ENCODE results near the gene PRPF18. TPM values are rescaled to one million over a fixed set of nuclear protein-coding genes. Genes with fewer than 3 reads are reported as not detected.

Gene PRPF18
- total RNA-seq, 1 donor from 2014 or later = 26.1 TPM

- H3K4me3 Mint-ChIP-seq = no peak overlapping the region
- ChIA-PET CTCF (no interaction called here), POLR2A (no interaction called here)
- H3K9me3 Mint-ChIP-seq = no peaks in the 10 kb centered on the region
- no peak for TF ChIP-seq CTCF (IDR thresholded peaks at IDR 0.05)
- no peak overlapping the region for H3K27ac Mint-ChIP-seq
- peaks cover 9% of the 10 kb centered on the region for H3K4me1 Mint-ChIP-seq
- peaks cover 46% of the 10 kb centered on the region for H3K36me3 Mint-ChIP-seq (ENCODE audit: low read depth)
- no peaks in the 10 kb centered on the region for H3K27me3 Mint-ChIP-seq
- no peak for ATAC-seq (ENCODE audit: low read depth)
- intact Hi-C loops (cut with micrococcal nuclease) = no loop called here
- DNase-seq = no peak
Observed at GRCh38 chr10:13627459-13628310, 40.9 kb downstream of the PRPF18 start.

- ATAC-seq (ENCODE audit: low read depth) = no peak
- H3K4me3 Mint-ChIP-seq = no peak overlapping the region
- H3K36me3 Mint-ChIP-seq (ENCODE audit: low read depth) = peaks cover 52% of the 10 kb centered on the region
- H3K4me1 Mint-ChIP-seq = peaks cover 11% of the 10 kb centered on the region
- H3K9me3 Mint-ChIP-seq = no peaks in the 10 kb centered on the region
- no peak for DNase-seq
- no peak overlapping the region for H3K27ac Mint-ChIP-seq
- ChIA-PET CTCF (no interaction called here), POLR2A (no interaction called here)
- intact Hi-C loops (cut with micrococcal nuclease) = no loop called here
- no peak for TF ChIP-seq CTCF (IDR thresholded peaks at IDR 0.05)
- no peaks in the 10 kb centered on the region for H3K27me3 Mint-ChIP-seq
Observed at GRCh38 chr10:13628661-13629060, 41.9 kb downstream of the PRPF18 start.

GRCh38 chr10:13629116-13629515 lies 42.4 kb downstream of the PRPF18 start:
- CTCF ChIA-PET = no interaction called here
- Mint-ChIP-seq H3K36me3 (ENCODE audit: low read depth) (peaks cover 53% of the 10 kb centered on the region), H3K4me3 (no peak overlapping the region), H3K27me3 (no peaks in the 10 kb centered on the region), H3K27ac (no peak overlapping the region), H3K4me1 (peaks cover 11% of the 10 kb centered on the region), H3K9me3 (no peaks in the 10 kb centered on the region)
- POLR2A ChIA-PET = no interaction called here
- TF ChIP-seq CTCF (IDR thresholded peaks at IDR 0.05) = no peak
- intact Hi-C loops (cut with micrococcal nuclease) = no loop called here
- ATAC-seq (ENCODE audit: low read depth) (no peak), DNase-seq (no peak)

- ATAC-seq (ENCODE audit: low read depth) (no peak), DNase-seq (no peak)
- Mint-ChIP-seq H3K4me3 (no peak overlapping the region), H3K36me3 (ENCODE audit: low read depth) (peaks cover 55% of the 10 kb centered on the region), H3K27me3 (no peaks in the 10 kb centered on the region), H3K4me1 (peaks cover 11% of the 10 kb centered on the region), H3K27ac (no peak overlapping the region), H3K9me3 (no peaks in the 10 kb centered on the region)
- POLR2A ChIA-PET = no interaction called here
- TF ChIP-seq CTCF (IDR thresholded peaks at IDR 0.05) = no peak
- intact Hi-C loops (cut with micrococcal nuclease) = no loop called here
- CTCF ChIA-PET = no interaction called here
Observed at GRCh38 chr10:13630231-13630630, 43.5 kb downstream of the PRPF18 start.

GRCh38 chr10:13631594-13631993 lies 44.8 kb downstream of the PRPF18 start:
- Mint-ChIP-seq H3K9me3 (no peaks in the 10 kb centered on the region), H3K36me3 (ENCODE audit: low read depth) (peaks cover 60% of the 10 kb centered on the region), H3K27ac (no peak overlapping the region), H3K4me3 (no peak overlapping the region), H3K4me1 (peaks cover 11% of the 10 kb centered on the region), H3K27me3 (no peaks in the 10 kb centered on the region)
- DNase-seq (no peak), ATAC-seq (ENCODE audit: low read depth) (no peak)
- no peak for TF ChIP-seq CTCF (IDR thresholded peaks at IDR 0.05)
- ChIA-PET CTCF (no interaction called here), POLR2A (no interaction called here)
- intact Hi-C loops (cut with micrococcal nuclease) = no loop called here
